ENCODE measurements around the gene DECR2. TPM values are rescaled to one million over a fixed set of nuclear protein-coding genes. Genes with fewer than 3 reads are reported as not detected.

Gene DECR2
- total and polyA plus RNA-seq, 2 of the 13 experiments (the other 11 are each of a cell fraction or from before 2014, with no cell fraction given) = 36.3 to 44.6 TPM

DNA sequence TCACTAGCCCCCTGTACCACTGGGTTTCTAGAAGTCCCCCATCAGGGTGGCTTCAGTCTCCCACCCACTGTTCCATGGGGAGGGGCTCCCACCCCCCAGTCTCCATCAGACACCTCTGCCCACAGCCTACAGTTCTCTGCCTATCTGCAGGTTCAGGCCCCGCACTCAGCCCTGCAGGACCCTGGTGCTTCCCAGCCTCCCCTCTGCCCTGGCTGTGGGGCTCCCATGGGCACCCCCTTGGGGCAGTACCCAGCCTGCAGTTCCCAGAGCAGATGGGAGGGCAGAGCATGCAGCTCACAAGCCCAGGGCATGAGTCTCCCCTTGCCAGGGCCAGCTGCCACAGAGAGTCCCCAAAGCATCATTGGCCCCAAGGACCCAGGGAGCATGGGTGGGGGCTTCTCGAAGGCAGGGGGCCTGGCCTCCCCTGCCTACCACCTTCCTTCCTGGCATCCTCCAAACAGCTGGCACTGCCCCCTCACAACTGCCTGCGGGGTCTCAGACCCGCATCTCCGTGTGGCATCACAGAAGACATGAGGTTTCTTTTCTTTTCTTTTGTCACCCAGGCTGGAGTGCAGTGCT, 28.6 kb upstream of the DECR2 start:
- no peak for TF ChIP-seq SP1 (IDR thresholded peaks at IDR 0.05)
- no peak for TF ChIP-seq SP1 (CRISPR knock-in tag; IDR thresholded peaks at IDR 0.05)
- TF ChIP-seq, protein P1, sequence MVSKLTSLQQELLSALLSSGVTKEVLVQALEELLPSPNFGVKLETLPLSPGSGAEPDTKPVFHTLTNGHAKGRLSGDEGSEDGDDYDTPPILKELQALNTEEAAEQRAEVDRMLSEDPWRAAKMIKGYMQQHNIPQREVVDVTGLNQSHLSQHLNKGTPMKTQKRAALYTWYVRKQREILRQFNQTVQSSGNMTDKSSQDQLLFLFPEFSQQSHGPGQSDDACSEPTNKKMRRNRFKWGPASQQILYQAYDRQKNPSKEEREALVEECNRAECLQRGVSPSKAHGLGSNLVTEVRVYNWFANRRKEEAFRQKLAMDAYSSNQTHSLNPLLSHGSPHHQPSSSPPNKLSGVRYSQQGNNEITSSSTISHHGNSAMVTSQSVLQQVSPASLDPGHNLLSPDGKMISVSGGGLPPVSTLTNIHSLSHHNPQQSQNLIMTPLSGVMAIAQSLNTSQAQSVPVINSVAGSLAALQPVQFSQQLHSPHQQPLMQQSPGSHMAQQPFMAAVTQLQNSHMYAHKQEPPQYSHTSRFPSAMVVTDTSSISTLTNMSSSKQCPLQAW (CRISPR knock-in tag; IDR thresholded peaks at IDR 0.05) = no peak
- no peak for TF ChIP-seq PATZ1 (CRISPR knock-in tag; IDR thresholded peaks at IDR 0.05)
- TF ChIP-seq, protein P2, sequence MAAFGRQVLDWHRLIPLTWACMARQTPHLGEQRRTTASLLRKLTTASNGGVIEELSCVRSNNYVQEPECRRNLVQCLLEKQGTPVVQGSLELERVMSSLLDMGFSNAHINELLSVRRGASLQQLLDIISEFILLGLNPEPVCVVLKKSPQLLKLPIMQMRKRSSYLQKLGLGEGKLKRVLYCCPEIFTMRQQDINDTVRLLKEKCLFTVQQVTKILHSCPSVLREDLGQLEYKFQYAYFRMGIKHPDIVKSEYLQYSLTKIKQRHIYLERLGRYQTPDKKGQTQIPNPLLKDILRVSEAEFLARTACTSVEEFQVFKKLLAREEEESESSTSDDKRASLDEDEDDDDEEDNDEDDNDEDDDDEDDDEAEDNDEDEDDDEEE (CRISPR knock-in tag; IDR thresholded peaks at IDR 0.05) = no peak
- TF ChIP-seq ADNP (CRISPR knock-in tag; IDR thresholded peaks at IDR 0.05) = no peak
- no peak for TF ChIP-seq BCLAF1 (IDR thresholded peaks at IDR 0.05)
- TF ChIP-seq MZF1 (CRISPR knock-in tag; IDR thresholded peaks at IDR 0.05; ENCODE audit: borderline replicate concordance) = no peak
- TF ChIP-seq, protein P3, sequence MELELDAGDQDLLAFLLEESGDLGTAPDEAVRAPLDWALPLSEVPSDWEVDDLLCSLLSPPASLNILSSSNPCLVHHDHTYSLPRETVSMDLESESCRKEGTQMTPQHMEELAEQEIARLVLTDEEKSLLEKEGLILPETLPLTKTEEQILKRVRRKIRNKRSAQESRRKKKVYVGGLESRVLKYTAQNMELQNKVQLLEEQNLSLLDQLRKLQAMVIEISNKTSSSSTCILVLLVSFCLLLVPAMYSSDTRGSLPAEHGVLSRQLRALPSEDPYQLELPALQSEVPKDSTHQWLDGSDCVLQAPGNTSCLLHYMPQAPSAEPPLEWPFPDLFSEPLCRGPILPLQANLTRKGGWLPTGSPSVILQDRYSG (CRISPR knock-in tag; IDR thresholded peaks at IDR 0.05) = no peak
- no peaks in the 10 kb centered on the region for H3K27me3 ChIP-seq (ENCODE audit: control insufficient read depth in 1 of 2, insufficient read depth in 2 of 2, low read length in 2 of 2)
- POLR2A ChIA-PET = no interaction called here
- no peak overlapping the region for H3K27ac ChIP-seq (ENCODE audit: extremely low read length, insufficient read depth, low read length)
- peaks cover 19 to 35% of the 10 kb centered on the region in 2 experiments; a peak in 4 of 5 replicates for H3K36me3 ChIP-seq (replicated peaks in 1 of 2; ENCODE audit: control insufficient read depth in 1 of 2, insufficient read depth in 2 of 2, low read length in 2 of 2)
- no peak overlapping the region for H3K4me3 ChIP-seq (replicated peaks in 1 of 3; ENCODE audit: insufficient read depth in 1 of 3, low read depth in 2 of 3, low read length in 3 of 3)
- H3K79me2 ChIP-seq (ENCODE audit: insufficient read depth, low read length) = peaks cover 6% of the 10 kb centered on the region
- in situ Hi-C loops (cut with HindIII; ENCODE audit: extremely low pct_ligation_motif_present, low pct_unique_long_range_greater_than_20kb) (no loop called here), intact Hi-C loops (cut with micrococcal nuclease; ENCODE audit: unreplicated experiment) (no loop called here)
- FAIRE-seq (no peak), ATAC-seq (no peak), DNase-seq (ENCODE audit: low spot score) (no peak)
- no peak overlapping the region for H3K9ac ChIP-seq (ENCODE audit: insufficient read depth, low read depth, low read length)
- CTCF ChIA-PET (ENCODE audit: low intra/inter-chr PET ratio, low total read pairs) = no interaction called here
- no peaks in the 10 kb centered on the region for H3K9me3 ChIP-seq (ENCODE audit: low read length)
- WGBS (ENCODE audit: low lambda C conversion rate) = 100% methylated on average over 4 of the region's 5 CpGs
- BruUV-seq (replicated peaks) = no TSS peak
- H4K20me1 ChIP-seq (ENCODE audit: insufficient read depth, low read length) = no peaks in the 10 kb centered on the region
- no peak overlapping the region for H2AFZ ChIP-seq (ENCODE audit: low read length)
- peaks cover 18% of the 10 kb centered on the region for H3K4me1 ChIP-seq (ENCODE audit: insufficient read depth, low read length)
- H3K4me2 ChIP-seq (ENCODE audit: low read depth, low read length) = no peak overlapping the region

Data from HepG2 (cell line).